ENCODE results near the gene KISS1.

- TF ChIP-seq, protein P1, sequence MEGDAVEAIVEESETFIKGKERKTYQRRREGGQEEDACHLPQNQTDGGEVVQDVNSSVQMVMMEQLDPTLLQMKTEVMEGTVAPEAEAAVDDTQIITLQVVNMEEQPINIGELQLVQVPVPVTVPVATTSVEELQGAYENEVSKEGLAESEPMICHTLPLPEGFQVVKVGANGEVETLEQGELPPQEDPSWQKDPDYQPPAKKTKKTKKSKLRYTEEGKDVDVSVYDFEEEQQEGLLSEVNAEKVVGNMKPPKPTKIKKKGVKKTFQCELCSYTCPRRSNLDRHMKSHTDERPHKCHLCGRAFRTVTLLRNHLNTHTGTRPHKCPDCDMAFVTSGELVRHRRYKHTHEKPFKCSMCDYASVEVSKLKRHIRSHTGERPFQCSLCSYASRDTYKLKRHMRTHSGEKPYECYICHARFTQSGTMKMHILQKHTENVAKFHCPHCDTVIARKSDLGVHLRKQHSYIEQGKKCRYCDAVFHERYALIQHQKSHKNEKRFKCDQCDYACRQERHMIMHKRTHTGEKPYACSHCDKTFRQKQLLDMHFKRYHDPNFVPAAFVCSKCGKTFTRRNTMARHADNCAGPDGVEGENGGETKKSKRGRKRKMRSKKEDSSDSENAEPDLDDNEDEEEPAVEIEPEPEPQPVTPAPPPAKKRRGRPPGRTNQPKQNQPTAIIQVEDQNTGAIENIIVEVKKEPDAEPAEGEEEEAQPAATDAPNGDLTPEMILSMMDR (conservative IDR thresholded peaks at IDR 0.05; ENCODE audit: low read depth, low read length): no peak
- TF ChIP-seq MXI1 (IDR thresholded peaks at IDR 0.05; ENCODE audit: borderline replicate concordance, low read depth, low read length): no peak
- TF ChIP-seq POLR2A (IDR thresholded peaks at IDR 0.05; ENCODE audit: low read depth, low read length): no peak
- TF ChIP-seq CEBPB (IDR thresholded peaks at IDR 0.05; ENCODE audit: low read depth, low read length): no peak
- TF ChIP-seq RAD21 (IDR thresholded peaks at IDR 0.05; ENCODE audit: low read length): no peak
Observed at GRCh38 chr1:204202481-204202880, 6.2 kb upstream of the KISS1 start.

All from IMR-90 (cell line).